ENCODE data around the gene GRB10. TPM values are rescaled to one million over a fixed set of nuclear protein-coding genes. Genes with fewer than 3 reads are reported as not detected.
A peak's percentile ranks its signal among the peaks of the same experiment; 100 is the strongest.

Gene GRB10
- total and polyA plus RNA-seq, 2 experiments from 2014 or later, result 35.0 to 154 TPM

DNA sequence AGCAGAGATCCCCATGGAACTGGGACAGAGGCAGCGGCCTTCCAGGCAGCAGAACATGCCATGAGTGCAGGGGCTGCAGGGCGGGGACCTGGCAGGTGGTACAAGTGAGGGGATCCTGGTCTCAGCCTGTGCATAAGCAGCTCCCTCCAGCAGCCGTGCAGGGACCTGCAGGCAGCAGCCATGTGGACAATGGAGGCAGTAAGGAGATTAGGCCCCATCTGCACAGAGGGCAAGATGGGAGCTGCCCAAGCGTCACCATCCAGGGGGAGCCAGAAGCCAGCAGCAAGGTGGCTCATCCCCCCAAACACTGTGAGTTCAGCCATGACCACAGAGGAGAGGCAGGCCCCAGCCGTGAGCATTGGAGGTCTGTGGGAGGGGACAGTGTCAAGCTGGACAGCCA lies 220.6 kb downstream of the GRB10 start:
- no peak overlapping the region for H3K4me3 ChIP-seq
- peak overlapping the region; percentile 85 for H2AFZ ChIP-seq
- H3K27me3 ChIP-seq (ENCODE audit: insufficient read depth), result no peaks in the 10 kb centered on the region
- H3K36me3 Mint-ChIP-seq (ENCODE audit: low read depth), result no peaks in the 10 kb centered on the region
- H3K4me2 ChIP-seq, result no peak overlapping the region
- no peaks in the 10 kb centered on the region for H3F3A ChIP-seq (replicated peaks; ENCODE audit: low read depth)
- peak; percentile 69 for ATAC-seq
- no peak for TF ChIP-seq CREB1 (CRISPR knock-in tag; IDR thresholded peaks at IDR 0.05; ENCODE audit: low read depth)
- TF ChIP-seq, protein P1, sequence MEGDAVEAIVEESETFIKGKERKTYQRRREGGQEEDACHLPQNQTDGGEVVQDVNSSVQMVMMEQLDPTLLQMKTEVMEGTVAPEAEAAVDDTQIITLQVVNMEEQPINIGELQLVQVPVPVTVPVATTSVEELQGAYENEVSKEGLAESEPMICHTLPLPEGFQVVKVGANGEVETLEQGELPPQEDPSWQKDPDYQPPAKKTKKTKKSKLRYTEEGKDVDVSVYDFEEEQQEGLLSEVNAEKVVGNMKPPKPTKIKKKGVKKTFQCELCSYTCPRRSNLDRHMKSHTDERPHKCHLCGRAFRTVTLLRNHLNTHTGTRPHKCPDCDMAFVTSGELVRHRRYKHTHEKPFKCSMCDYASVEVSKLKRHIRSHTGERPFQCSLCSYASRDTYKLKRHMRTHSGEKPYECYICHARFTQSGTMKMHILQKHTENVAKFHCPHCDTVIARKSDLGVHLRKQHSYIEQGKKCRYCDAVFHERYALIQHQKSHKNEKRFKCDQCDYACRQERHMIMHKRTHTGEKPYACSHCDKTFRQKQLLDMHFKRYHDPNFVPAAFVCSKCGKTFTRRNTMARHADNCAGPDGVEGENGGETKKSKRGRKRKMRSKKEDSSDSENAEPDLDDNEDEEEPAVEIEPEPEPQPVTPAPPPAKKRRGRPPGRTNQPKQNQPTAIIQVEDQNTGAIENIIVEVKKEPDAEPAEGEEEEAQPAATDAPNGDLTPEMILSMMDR (conservative IDR thresholded peaks at IDR 0.05; ENCODE audit: low read depth in 2 of 2), result peak in 1 of 2 experiments; percentile 31; a peak in 2 of 4 replicates
- H3K27ac ChIP-seq (ENCODE audit: low read depth), result no peak overlapping the region
- H3K36me3 ChIP-seq (ENCODE audit: insufficient read depth), result no peaks in the 10 kb centered on the region
- H3K9me3 Mint-ChIP-seq, result no peaks in the 10 kb centered on the region
- H3K27me3 Mint-ChIP-seq (ENCODE audit: insufficient read depth, low read depth, poor library complexity), result peaks cover 3% of the 10 kb centered on the region
- H3K79me2 ChIP-seq (replicated peaks; ENCODE audit: insufficient read depth), result no peaks in the 10 kb centered on the region
- peaks cover 4% of the 10 kb centered on the region; the same call in 2 of the 3 replicates for H3K4me1 Mint-ChIP-seq
- no peaks in the 10 kb centered on the region for H3K9me2 ChIP-seq (ENCODE audit: insufficient read depth)
- H3K4me1 ChIP-seq (ENCODE audit: insufficient read depth), result no peaks in the 10 kb centered on the region
- H3K27ac Mint-ChIP-seq, result no peak overlapping the region
- no peaks in the 10 kb centered on the region for H4K20me1 ChIP-seq (replicated peaks; ENCODE audit: insufficient read depth)
- no peak overlapping the region for H3K4me3 Mint-ChIP-seq
- DNase-seq (ENCODE audit: low spot score), result peak; percentile 44

DNA sequence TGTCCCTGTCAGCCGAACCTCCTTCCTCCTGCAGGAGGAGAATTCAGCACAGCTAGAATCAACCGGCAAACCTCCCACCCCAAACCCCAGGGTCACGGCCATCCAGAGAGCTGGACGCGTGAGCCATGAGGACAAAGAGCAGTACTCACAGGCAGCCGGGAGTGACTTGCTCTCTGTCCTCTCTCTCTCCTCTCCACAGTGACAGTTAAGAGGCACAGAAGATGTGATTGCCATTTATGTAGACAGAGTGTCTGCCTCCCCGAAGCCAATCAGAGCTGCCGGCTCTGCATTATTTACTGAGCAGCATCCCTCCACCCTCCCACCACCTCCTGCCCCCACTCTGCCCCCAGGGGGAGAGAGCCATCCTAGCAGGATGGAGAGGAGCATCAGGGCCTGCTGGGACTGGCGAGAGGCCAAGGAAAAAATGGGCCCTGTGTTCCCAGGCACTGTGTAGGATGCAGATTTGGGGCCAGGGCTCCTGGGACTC lies 221.8 kb downstream of the GRB10 start:
- no peaks in the 10 kb centered on the region for H3K36me3 Mint-ChIP-seq (ENCODE audit: low read depth)
- H3K36me3 ChIP-seq (ENCODE audit: insufficient read depth), result no peaks in the 10 kb centered on the region
- TF ChIP-seq, protein P1 (conservative IDR thresholded peaks at IDR 0.05; ENCODE audit: low read depth in 2 of 2), result peak in 1 of 2 experiments; percentile 12; a peak in 1 of 4 replicates
- TF ChIP-seq, protein P2, sequence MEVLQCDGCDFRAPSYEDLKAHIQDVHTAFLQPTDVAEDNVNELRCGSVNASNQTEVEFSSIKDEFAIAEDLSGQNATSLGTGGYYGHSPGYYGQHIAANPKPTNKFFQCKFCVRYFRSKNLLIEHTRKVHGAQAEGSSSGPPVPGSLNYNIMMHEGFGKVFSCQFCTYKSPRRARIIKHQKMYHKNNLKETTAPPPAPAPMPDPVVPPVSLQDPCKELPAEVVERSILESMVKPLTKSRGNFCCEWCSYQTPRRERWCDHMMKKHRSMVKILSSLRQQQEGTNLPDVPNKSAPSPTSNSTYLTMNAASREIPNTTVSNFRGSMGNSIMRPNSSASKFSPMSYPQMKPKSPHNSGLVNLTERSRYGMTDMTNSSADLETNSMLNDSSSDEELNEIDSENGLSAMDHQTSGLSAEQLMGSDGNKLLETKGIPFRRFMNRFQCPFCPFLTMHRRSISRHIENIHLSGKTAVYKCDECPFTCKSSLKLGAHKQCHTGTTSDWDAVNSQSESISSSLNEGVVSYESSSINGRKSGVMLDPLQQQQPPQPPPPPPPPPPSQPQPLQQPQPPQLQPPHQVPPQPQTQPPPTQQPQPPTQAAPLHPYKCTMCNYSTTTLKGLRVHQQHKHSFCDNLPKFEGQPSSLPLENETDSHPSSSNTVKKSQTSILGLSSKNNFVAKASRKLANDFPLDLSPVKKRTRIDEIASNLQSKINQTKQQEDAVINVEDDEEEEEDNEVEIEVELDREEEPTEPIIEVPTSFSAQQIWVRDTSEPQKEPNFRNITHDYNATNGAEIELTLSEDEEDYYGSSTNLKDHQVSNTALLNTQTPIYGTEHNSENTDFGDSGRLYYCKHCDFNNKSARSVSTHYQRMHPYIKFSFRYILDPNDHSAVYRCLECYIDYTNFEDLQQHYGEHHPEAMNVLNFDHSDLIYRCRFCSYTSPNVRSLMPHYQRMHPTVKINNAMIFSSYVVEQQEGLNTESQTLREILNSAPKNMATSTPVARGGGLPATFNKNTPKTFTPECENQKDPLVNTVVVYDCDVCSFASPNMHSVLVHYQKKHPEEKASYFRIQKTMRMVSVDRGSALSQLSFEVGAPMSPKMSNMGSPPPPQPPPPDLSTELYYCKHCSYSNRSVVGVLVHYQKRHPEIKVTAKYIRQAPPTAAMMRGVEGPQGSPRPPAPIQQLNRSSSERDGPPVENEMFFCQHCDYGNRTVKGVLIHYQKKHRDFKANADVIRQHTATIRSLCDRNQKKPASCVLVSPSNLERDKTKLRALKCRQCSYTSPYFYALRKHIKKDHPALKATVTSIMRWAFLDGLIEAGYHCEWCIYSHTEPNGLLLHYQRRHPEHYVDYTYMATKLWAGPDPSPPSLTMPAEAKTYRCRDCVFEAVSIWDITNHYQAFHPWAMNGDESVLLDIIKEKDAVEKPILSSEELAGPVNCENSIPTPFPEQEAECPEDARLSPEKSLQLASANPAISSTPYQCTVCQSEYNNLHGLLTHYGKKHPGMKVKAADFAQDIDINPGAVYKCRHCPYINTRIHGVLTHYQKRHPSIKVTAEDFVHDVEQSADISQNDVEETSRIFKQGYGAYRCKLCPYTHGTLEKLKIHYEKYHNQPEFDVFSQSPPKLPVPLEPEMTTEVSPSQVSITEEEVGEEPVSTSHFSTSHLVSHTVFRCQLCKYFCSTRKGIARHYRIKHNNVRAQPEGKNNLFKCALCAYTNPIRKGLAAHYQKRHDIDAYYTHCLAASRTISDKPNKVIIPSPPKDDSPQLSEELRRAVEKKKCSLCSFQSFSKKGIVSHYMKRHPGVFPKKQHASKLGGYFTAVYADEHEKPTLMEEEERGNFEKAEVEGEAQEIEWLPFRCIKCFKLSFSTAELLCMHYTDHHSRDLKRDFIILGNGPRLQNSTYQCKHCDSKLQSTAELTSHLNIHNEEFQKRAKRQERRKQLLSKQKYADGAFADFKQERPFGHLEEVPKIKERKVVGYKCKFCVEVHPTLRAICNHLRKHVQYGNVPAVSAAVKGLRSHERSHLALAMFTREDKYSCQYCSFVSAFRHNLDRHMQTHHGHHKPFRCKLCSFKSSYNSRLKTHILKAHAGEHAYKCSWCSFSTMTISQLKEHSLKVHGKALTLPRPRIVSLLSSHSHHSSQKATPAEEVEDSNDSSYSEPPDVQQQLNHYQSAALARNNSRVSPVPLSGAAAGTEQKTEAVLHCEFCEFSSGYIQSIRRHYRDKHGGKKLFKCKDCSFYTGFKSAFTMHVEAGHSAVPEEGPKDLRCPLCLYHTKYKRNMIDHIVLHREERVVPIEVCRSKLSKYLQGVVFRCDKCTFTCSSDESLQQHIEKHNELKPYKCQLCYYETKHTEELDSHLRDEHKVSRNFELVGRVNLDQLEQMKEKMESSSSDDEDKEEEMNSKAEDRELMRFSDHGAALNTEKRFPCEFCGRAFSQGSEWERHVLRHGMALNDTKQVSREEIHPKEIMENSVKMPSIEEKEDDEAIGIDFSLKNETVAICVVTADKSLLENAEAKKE (CRISPR knock-in tag; IDR thresholded peaks at IDR 0.05), result no peak
- no peaks in the 10 kb centered on the region for H3F3A ChIP-seq (replicated peaks; ENCODE audit: low read depth)
- DNase-seq (ENCODE audit: low spot score), result peak; percentile 30
- no peak overlapping the region for H3K27ac ChIP-seq (ENCODE audit: low read depth)
- no peaks in the 10 kb centered on the region for H3K79me2 ChIP-seq (replicated peaks; ENCODE audit: insufficient read depth)
- no peaks in the 10 kb centered on the region for H3K9me2 ChIP-seq (ENCODE audit: insufficient read depth)
- H3K27me3 ChIP-seq (ENCODE audit: insufficient read depth), result no peaks in the 10 kb centered on the region
- no peaks in the 10 kb centered on the region for H3K9me3 Mint-ChIP-seq
- H3K4me3 Mint-ChIP-seq, result no peak overlapping the region
- H3K4me1 Mint-ChIP-seq, result peaks cover 13% of the 10 kb centered on the region
- H3K4me3 ChIP-seq, result no peak overlapping the region
- H3K27ac Mint-ChIP-seq, result no peak overlapping the region
- H3K27me3 Mint-ChIP-seq (ENCODE audit: insufficient read depth, low read depth, poor library complexity), result peaks cover 3% of the 10 kb centered on the region
- peak; percentile 66 for ATAC-seq
- H3K4me2 ChIP-seq, result no peak overlapping the region
- H3K4me1 ChIP-seq (ENCODE audit: insufficient read depth), result no peaks in the 10 kb centered on the region
- H4K20me1 ChIP-seq (replicated peaks; ENCODE audit: insufficient read depth), result no peaks in the 10 kb centered on the region
- peak overlapping the region; percentile 83 for H2AFZ ChIP-seq

All from GM23338 (cell line).